Stimulated activated CD8-positive, alpha-beta memory T cell treated with anti-CD3 and anti-CD28 coated beads, Interleukin-12 subunit alpha, Interleukin-12 subunit beta, amount 100 ng/mL, for 24 hours (primary cell): ENCODE data around the gene FBLIM1.
"Not testable (repeated sequence)": the region's sequence is repeated elsewhere in the genome, so short reads cannot be mapped to it uniquely, and the experiment has no call there.

Source experiments
- DNase-seq: peaks from one replicate; pipeline ENCODE4 v3.0.0-alpha.2; 2020; ENCODE audit errors: extremely low read depth

FBLIM1 gene

DNA sequence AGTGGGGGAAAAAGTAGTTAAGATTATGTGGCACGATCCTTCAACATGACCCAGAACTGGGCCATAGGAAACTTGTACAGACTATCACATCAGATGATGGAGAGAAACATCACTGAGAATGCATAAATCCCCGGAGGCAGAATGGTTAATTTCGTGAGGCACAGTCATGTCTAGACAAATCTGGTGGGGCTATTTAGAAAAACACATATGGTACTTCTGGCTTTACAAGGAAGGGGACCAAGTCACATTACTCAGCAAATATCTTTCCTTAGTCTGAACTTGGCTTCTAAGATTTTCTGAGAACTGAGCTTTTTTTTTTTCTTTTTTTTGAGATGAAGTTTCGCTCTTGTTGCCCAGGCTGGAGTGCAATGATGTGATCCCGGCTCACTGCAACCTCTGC is 58.1 kb downstream of the FBLIM1 start:
- no peak for DNase-seq

DNA sequence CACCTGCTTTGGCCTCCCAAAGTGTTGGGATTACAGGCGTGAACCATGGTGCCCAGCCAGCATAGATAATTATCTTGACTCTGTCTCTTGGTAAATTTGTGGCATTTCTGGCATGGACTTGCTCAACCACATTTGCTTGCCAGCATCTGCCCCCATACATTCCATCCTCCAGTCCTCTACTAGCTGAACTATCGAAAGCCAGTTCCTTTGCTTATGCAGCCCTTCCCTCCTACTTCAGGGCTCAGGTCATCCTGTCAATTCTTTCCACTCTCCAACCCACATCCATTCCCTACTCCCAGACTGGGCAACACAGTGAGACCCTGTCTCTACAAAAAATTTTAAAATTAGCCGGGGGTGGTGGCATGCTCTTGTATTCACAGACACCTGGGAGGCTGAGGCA is 61.9 kb downstream of the FBLIM1 start:
- DNase-seq, result no peak

DNA sequence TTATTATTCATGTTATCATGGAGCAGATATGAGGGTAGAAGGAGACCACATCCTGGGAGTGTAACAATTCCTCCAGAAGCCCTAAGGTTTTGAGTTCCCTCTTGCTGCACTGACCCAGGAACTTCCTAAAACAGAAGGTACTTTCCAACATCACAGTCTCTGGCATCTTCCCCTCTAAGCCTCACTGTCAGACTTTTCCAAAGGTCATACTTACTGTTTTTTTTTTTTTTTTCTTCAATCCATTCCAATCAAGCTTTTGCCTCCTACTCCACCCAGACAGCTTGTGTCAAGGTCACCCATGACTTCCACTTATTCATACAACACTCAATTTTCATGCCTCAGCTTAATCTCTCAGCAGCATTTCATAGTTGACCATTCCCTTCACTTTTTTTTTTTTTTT is 67.2 kb downstream of the FBLIM1 start:
- DNase-seq, result no peak

DNA sequence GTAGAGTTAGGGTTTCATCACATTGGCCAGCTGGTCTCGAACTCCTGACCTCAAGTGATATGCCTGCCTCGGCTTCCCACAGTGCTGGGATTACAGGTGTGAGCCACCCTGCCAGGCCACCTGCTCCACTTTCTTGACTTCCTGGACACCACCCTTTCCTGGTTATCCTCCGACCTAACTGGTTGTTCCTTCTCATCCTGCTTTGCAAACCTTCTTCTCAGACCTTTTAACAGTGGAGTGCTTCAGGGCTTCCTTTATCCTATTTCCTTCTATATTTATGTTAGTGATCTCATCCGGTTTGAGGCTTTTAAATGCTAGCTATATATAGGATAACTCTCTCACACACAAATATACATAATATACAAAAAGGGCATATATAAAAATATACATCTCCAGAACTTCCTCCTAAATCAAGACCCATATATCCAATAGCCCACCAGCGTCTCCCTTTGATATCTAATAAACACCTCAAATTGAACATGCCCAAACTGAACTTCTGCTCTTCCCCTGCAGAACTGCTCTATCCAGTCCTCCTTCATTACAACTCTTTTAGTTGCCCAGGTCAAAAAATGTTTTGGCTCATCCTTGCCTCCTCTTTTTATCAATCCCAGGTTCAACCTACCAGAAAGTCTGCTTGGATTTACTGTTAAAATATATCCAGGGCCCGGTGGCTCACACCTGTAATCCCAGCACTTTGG is 68.4 kb downstream of the FBLIM1 start:
- DNase-seq, result no peak

DNA sequence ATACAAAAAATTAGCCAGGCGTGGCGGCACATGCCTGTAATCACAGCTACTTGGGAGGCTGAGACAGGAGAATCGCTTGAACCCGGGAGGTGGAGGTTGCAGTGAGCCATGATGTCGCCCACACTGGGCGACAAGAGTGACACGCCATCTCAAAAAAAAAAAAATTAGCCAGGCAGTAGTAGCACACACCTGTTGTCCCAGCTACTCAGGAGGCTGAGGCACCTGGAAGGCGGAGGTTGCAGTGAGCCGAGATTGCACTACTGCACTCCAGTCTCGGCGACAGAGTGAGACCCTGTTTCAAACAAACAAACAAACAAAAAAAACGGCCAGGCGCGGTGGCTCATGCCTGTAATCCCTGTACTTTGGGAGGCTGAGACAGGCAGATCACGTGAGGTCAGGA is 69.0 kb downstream of the FBLIM1 start:
- DNase-seq, result not testable (repeated sequence)

DNA sequence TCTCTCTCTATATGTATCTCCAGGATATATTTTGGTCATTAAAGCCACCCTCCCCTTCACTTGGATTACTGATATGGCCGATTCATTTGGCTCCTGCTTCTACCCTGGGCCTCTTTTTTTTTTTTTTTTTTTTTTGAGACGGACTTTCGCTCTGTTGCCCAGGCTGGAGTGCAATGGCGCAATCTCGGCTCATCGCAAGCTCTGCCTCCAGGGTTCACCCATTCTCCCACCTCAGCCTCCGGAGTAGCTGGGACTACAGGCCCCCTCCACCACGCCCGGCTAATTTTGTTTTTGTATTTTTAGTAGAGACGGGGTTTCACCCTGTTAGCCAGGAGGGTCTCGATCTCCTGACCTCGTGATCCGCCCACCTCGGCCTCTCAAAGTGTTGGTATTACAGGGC is 70.3 kb downstream of the FBLIM1 start:
- DNase-seq, result not testable (repeated sequence)

DNA sequence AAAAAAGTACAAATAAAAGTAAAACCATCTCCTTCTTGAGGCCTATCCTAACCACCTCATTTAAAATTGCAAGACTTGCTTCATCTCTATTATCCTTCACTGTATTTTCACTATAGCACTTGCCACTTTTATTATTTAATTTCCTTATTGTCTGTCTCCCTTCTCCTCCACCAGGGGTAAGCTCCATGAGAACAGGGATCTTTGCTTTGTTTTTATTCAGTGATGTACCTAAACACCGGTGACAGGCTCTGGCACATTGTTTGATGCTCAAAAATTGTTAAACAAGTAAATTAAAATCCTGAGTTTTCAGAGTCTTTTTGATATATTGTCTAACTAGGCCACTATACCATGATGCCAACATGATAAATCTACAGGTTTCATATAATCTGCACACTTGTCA is 71.7 kb downstream of the FBLIM1 start:
- no peak for DNase-seq

DNA sequence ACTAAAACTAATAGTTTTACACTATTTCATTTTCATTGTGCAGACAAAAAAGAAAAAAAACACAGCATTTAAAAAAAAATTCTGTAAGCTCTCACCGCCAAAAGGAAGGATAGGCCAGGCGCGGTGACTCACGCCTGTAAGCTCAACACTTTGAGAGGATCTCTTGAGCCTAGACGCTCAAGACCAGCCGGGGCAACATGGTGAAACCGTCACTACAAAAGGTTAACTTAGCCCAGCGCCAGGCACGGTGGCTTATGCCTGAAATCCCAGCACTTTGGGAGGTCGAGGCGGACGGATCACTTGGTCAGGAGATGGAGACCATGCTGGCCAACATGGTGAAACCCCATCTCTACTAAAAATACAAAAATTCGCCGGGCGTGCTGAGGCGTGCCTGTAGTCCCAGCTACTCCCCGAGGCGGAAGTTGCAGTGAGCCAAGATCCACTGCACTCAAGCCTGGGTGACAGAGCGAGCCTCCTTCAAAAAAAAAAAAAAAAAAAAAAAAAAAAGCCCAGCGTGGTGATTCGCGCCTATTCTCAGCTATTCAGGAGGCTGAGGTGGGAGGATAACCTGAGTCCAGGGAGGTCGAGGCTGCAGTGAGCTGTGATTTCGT is 74.6 kb downstream of the FBLIM1 start:
- no peak for DNase-seq

DNA sequence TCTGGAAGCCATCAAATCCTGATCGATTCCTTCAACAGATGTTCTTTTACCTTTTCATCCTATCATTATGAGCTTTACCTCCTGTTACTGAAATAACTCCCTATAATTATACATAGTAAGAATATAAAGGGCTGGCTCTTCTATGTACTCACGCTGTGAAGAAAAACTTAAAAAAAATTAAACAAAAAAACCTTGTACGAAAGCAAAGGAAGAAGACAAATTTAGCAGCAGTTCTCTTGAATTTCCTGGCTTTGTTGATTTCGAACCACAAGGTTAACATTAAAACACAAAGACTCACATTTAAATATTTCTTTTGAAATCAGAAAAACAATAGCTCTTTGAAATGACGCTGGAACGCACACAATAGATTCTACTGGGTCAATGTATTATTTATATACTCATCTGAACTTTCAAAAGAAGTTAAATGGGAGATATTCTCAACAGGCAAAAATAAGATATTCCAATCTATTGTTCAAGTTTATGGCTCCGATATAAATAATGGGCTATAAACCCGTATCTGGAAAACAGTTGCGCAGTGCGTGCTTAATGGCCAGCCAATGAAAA is 75.3 kb downstream of the FBLIM1 start:
- no peak for DNase-seq

DNA sequence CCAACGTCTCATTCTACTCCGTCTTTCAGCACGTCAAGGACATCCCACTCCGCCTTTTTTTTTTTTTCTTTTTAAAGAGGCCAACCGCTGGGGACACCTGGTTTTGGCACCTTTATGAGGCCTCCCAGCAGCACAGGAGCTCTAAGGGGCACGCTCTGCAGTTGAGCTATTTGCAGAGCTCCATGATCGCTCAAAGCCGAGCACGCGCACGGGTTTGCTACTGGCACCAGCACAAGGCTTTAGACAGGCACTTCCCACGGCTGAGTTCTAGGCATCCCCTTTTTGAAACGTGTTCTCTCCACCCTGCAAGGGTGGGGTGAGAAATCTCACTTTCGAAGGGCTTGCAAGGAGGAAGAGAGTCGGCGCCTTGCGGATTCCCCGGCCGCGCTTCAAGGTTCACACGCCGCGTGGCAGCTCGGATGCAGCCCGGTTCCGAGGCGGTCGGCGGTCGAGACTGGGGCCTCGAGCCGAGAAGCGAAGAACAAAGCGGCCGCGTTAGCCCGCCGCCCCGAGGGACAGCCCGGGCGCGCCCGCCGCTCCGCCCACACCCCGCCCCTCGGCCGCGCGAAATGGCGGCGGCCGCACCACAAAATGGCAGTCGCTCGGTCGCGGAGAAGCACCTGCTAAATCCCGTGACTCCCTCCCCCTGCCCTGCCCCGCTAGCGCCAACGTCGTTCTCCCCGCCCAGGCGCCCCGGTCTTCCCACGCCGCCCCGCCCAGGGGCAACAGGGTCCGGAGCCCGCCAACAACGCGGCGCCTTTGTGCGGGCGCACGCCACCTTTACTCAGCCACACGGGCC is 76.0 kb downstream of the FBLIM1 start:
- DNase-seq, result peak; percentile 76

DNA sequence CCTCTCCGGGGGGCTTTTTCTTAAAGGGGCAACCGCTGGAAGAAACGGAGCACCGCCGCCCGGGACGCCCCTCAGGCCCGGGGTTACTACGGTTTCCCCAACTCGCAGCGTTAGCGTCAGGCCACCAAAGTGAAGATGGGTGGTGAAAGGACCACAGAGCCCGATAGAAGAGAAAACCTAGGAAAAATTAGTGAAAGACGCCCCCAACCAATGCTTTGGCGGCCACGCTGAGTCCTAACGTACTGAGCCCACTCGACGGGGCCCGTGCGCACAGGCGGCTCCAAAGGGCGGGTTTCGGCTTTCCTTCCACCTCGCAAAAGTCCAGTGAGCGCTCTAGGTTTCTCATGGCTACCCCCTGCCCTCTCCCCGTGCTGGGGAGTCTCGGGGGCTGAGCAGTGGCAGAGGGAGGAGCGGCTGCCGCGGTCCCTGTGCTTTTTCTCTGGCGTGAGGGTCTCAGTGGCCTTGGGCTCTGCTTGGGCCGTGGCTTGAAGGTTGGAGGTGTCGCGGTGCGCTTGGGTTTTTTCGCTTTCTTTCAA is 76.7 kb downstream of the FBLIM1 start:
- DNase-seq, result no peak

DNA sequence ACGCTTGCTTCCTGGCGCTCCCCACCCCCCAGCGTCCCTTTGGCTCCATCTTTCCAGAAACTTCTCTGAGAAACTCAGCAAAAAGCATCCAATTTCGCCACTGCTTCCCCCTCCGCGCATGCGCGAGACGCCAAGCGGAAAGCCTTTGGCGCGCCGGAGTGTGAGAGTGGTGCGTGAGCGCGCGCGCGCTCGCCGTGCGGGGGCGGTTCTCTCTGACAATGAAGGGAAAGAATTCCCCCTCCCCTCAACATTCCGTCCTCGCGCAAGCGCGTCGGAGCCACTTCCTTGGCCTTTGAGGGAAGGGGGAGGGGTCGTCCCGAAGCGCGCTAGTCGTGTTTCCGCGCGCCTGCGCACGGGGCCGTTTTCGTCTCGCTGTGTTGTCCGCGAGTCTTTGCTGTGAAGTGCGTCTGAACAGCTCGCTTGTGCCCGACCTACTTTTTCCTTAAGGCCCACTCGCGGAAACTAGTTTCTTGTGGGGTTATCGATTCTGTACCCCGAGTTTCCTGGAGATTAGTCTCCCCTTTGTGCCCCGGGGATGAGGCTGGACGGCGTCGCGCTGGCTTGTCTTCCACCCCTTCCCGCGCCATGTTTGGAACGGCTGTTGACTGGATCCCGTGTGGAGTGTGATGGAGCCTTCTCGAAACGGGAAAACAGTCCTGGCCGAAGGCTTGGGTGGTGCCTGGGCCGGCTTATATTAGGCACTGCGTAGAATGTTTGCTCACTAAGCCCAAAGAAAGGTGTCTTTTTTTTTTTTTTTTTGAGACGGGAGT is 77.3 kb downstream of the FBLIM1 start:
- DNase-seq, result peak; percentile 98
